Measurements from ENCODE around the gene TTC28.
"Not testable (repeated sequence)": the region's sequence is repeated elsewhere in the genome, so short reads cannot be mapped to it uniquely, and the experiment has no call there.

TTC28 gene

GRCh38 chr22:28678170-28678569 is 1.5 kb downstream of the TTC28 start:
- in situ Hi-C loops (cut with MboI; ENCODE audit: low sequenced_read_pairs): not testable (repeated sequence)

DNA sequence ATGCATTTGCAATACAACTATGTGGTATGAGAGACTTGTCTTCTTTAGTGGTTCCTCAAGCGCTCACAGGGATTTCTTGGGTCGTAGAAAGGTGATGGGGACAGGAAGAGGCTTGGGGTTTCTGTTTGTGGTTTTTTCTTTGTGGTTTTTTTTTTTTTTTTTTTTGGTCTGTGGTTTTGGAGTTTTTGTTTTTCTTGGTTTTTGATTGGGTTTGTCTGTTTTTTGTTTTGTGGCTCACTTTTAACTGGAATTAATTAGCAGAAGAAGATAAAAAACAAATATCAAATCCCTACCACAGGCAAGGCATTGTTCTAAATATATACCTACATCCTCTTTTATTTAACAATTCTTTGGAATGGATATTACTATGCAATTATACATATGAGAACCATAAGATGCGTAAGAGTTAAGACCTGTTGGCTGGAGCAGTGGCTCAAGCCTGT is 5.5 kb downstream of the TTC28 start:
- in situ Hi-C loops (cut with MboI; ENCODE audit: low sequenced_read_pairs): no loop called here

GRCh38 chr22:28670756-28671155 is 8.9 kb downstream of the TTC28 start:
- in situ Hi-C loops (cut with MboI; ENCODE audit: low sequenced_read_pairs): no loop called here

GRCh38 chr22:28670161-28670560 is 9.5 kb downstream of the TTC28 start:
- in situ Hi-C loops (cut with MboI; ENCODE audit: low sequenced_read_pairs): no loop called here

DNA sequence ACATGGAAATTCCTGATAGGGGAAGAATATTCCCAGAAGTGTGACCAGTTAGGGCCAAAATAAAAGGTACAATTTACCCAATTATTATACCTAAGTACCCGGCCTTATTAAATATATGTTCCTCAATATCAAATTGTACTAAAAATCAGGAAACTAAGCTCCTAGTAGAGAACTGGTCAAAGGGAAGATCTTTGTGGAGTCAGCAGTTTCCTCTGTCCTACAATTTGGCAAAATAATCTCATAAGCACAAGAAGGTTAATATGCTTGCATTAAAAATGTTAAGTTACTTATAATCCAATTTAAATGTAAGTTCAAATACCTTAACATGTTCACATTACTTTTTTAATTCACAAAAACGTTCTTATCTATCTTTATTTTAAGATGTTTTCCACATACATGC is 10.3 kb downstream of the TTC28 start:
- in situ Hi-C loops (cut with MboI; ENCODE audit: low sequenced_read_pairs): no loop called here

- in situ Hi-C loops (cut with MboI; ENCODE audit: low sequenced_read_pairs): not testable (repeated sequence)
These were observed 16.1 kb downstream of the TTC28 start for GRCh38 chr22:28663569-28663942.

GRCh38 chr22:28658448-28658847 is 21.2 kb downstream of the TTC28 start:
- in situ Hi-C loops (cut with MboI; ENCODE audit: low sequenced_read_pairs): no loop called here

DNA sequence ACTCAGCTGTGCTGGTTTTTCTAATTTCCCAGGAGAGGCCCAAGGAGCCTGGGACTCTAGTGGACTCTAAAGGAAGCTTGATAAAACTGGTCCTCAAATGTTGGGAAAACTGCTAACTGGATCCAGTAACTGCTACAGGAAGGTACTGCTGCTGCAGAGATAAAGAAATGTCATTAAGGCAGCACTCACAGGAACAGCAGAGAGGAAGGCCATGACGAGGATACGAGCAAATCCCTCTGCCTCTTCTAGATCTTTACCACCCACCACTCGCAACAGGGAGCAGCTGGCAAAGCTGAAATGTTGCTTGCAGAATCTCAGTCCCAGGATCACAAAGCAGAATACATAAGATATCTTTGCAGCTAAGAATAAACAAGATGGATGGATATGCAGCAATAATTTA is 23.5 kb downstream of the TTC28 start:
- in situ Hi-C loops (cut with MboI; ENCODE audit: low sequenced_read_pairs): no loop called here

- in situ Hi-C loops (cut with MboI; ENCODE audit: low sequenced_read_pairs): no loop called here
These were observed 29.2 kb downstream of the TTC28 start for GRCh38 chr22:28650463-28650862.

DNA sequence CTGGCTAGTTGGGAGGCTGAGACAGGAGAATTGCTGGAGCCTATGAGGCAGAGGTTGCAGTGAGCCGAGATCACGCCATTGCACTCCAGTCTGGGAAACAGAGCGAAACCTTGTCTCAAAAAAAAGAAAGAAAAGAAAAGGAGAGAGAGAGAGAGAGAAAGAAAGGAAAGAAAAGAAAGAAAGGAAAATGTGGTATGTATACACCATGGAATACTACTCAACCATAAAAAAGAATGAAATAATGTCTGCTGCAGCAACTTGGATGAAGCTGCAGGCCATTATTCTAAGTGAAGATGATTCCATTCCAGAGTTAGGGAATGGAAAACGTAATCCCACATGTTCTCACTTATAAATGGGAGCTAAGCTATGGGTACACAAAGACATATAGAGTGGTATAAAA is 30.8 kb downstream of the TTC28 start:
- in situ Hi-C loops (cut with MboI; ENCODE audit: low sequenced_read_pairs): no loop called here

DNA sequence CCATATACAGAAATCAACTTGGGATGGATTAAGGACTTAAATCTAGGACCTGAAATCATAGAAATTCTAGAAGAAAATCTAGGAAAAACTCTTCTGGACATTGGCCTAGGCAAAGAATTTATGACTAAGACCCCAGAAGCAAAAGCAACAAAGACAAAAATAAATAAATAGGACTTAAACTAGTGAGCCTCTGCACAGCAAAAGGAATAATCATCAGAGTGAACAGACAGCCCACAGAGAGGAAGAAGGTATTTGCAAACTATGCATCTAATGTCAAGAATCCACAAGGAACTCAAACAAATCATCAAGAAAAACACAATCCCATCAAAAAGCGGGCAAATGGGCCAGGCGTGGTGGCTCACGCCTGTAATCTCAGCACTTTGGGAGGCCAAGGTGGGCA is 32.4 kb downstream of the TTC28 start:
- in situ Hi-C loops (cut with MboI; ENCODE audit: low sequenced_read_pairs): no loop called here

- in situ Hi-C loops (cut with MboI; ENCODE audit: low sequenced_read_pairs): no loop called here
These were observed 40.3 kb downstream of the TTC28 start for GRCh38 chr22:28639321-28639720.

DNA sequence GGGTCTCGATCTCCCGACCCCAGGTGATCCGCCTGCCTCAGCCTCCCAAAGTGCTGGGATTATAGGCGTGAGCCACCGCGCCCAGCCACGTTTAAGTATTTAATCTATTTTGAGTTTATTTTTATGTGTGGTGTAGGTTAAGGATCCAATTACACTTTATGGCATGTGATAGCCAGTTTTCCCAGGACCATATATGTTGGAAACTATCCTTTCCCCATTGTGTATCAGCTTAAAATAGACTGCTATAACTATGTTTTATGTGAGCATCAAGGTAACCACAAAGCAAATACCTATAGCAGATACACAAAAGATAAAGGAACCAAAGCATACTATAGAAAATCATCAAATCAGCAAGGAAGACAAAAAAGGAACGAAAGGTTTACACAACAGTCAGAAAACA is 42.4 kb downstream of the TTC28 start:
- in situ Hi-C loops (cut with MboI; ENCODE audit: low sequenced_read_pairs): no loop called here

GRCh38 chr22:28630177-28630574 is 49.5 kb downstream of the TTC28 start:
- in situ Hi-C loops (cut with MboI; ENCODE audit: low sequenced_read_pairs): no loop called here

DNA sequence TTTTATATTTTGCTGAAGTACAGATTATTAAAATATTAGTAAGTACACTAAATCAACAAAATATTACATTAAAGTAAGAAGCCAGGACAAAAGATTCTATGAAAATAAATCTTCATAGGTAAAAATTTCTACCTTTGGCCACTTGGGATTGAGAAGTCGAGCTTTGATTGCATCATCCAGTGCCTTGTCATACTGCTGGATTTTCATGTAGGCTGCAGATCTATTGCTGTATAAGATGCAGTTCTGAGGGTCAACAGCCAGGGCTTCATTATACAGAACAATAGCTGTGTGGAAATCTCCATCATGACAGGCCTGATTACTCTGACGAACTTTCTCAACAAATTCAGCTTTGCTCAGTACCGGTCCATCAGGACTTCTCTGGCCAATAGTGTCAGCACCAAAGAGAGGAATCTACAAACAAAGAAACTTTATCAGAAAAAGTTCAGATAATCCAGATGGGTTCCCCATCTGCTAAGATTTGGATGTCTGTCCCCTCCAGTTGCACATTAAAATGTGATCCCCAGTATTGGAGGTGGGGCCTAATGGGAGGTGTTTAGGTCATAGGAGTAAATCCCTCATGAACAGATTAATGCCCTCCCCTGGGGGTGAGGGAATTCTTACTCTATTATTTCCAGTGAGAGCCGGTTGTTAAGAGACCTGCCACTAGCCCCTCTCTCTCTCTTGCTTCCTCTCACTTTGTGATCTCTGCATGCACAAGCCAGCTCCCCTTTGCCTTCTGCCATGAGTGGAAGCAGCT is 50.0 kb downstream of the TTC28 start:
- in situ Hi-C loops (cut with MboI; ENCODE audit: low sequenced_read_pairs): no loop called here

GRCh38 chr22:28628766-28629165 is 50.9 kb downstream of the TTC28 start:
- in situ Hi-C loops (cut with MboI; ENCODE audit: low sequenced_read_pairs): no loop called here

DNA sequence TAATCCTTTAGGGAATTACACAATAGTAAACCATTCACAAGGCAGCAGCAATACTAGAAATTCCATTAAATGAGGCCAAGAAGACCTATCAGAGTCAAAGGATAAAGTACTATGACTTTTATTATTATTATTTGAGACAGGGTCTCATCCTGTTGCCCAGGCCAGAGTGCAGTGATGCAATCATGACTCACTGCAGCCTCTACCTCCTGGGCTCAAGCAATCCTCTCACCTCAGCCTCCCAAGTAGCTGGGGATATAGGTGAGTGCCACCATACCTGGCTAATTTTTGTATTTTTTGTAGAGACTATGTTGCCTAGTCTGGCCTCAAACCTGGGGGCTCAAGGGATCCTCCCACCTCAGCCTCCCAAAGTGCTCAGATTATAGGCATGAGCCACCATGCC is 51.8 kb downstream of the TTC28 start:
- in situ Hi-C loops (cut with MboI; ENCODE audit: low sequenced_read_pairs): no loop called here

- in situ Hi-C loops (cut with MboI; ENCODE audit: low sequenced_read_pairs): no loop called here
These were observed 59.3 kb downstream of the TTC28 start for GRCh38 chr22:28620244-28620922.

DNA sequence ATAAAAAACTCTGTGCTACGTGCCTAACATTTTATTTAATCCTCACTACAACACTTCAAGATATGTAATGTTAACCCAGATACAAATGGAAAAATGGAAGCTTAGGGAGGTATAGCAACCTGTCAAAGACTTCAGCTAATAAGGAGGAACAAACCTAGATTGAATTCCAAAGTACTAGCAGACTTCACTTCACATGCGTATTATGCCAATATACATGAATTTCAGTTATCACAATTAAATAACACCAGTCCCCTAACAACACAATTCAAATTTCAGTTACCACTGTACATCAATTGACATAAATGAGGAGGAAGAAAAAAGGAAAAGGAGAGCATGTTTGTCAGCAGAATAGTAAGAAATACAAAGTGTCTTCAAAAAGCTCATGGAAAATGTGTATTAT is 60.4 kb downstream of the TTC28 start:
- in situ Hi-C loops (cut with MboI; ENCODE audit: low sequenced_read_pairs): no loop called here

DNA sequence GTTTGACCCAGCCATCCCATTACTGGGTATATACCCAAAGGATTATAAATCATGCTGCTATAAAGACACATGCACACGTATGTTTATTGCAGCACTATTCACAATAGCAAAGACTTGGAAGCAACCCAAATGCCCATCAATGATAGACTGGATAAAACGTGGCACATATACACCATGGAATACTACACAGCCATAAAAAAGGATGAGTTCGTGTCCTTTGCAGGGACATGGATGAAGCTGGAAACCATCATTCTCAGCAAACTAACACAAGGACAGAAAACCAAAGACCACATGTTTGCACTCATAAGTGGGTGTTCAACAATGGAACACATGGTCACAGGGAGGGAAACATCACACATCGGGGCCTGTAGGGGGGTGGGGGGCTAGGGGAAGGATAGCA is 64.2 kb downstream of the TTC28 start:
- in situ Hi-C loops (cut with MboI; ENCODE audit: low sequenced_read_pairs): not testable (repeated sequence)

DNA sequence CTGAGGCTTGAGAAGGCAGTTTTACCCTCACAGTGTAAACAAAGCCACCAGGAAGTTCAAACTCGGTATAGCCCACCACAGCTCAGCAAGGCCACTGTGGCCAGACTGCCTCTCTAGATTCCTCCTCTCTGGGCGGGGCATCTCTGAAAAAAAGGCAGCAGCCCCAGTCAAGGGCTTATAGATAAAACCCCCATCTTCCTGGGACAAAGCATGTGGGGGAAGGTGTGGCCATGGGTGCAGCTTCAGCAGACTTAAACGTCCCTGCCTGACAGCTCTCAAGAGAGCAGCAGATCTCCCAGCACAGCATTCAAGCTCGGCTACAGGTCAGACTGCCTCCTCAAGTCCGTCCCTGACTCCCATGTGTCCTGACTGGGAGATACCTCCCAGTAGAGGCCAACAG is 69.7 kb downstream of the TTC28 start:
- in situ Hi-C loops (cut with MboI; ENCODE audit: low sequenced_read_pairs): no loop called here

GRCh38 chr22:28608546-28608945 is 71.1 kb downstream of the TTC28 start:
- in situ Hi-C loops (cut with MboI; ENCODE audit: low sequenced_read_pairs): no loop called here

GRCh38 chr22:28607795-28608194 is 71.8 kb downstream of the TTC28 start:
- in situ Hi-C loops (cut with MboI; ENCODE audit: low sequenced_read_pairs): no loop called here
